Measurements from ENCODE around the gene ST8SIA2.

- TF ChIP-seq CTCF (conservative IDR thresholded peaks at IDR 0.05) (no peak), ZFX (IDR thresholded peaks at IDR 0.05) (no peak)
Observed at GRCh38 chr15:92405942-92406341, 12.3 kb downstream of the ST8SIA2 start.

Measured in C4-2B (cell line).